PC-3 (cell line): ENCODE data around the gene DCDC2B.

ENCODE experiments used
- EZH2 ChIP-seq: fragments of 300-600 bp; sonication (generic); IDR thresholded peaks from one replicate; pipeline ENCODE4 v1.6.1; 2017; ENCODE audit warnings: antibody characterized with exemption, mild to moderate bottlenecking, low read length; ENCODE audit not compliant: unreplicated experiment
- TF ChIP-seq, protein P1 (sequence below): fragments of 300-600 bp; sonication (generic); conservative IDR thresholded peaks from 2 replicates; pipeline ENCODE4 v1.5.1; 2017; ENCODE audit warnings: antibody characterized with exemption, low read depth, mild to moderate bottlenecking, low read length

DNA sequence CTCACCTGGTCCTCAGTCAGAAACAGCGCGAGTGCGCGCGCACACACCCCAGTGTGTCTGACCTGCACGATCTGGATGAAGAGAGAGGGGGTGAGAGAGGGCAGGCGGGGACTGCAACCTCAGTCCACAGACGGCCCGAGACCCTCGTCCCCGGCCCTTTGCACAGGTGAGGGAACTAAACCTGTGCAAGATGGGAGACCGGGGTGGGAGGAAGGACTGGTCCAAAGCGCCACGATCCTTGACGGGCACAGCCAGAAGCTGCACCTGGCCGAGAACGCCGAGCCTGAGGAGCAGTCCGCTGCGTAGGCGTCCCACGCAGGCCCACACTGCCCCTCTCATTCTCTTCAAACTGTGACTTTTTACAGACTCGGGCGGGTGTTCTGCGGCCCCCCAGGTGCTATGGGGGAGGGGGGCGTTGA is 3.9 kb upstream of the DCDC2B start:
- TF ChIP-seq EZH2: no peak
- TF ChIP-seq, protein P1, sequence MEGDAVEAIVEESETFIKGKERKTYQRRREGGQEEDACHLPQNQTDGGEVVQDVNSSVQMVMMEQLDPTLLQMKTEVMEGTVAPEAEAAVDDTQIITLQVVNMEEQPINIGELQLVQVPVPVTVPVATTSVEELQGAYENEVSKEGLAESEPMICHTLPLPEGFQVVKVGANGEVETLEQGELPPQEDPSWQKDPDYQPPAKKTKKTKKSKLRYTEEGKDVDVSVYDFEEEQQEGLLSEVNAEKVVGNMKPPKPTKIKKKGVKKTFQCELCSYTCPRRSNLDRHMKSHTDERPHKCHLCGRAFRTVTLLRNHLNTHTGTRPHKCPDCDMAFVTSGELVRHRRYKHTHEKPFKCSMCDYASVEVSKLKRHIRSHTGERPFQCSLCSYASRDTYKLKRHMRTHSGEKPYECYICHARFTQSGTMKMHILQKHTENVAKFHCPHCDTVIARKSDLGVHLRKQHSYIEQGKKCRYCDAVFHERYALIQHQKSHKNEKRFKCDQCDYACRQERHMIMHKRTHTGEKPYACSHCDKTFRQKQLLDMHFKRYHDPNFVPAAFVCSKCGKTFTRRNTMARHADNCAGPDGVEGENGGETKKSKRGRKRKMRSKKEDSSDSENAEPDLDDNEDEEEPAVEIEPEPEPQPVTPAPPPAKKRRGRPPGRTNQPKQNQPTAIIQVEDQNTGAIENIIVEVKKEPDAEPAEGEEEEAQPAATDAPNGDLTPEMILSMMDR: no peak
